Right cardiac atrium (tissue), 5 donors: ENCODE data around the gene FOXQ1. TPM values are rescaled to one million over a fixed set of nuclear protein-coding genes. Genes with fewer than 3 reads are reported as not detected.
A peak's percentile ranks its signal among the peaks of the same experiment; 100 is the strongest.

Experiments used
- ATAC-seq, 2 donors: fragments of 200-7000 bp; cut with Tn5 transposase; one replicate each; pipeline versions ENCODE4 v1.8.0 to v1.9.1; 2020; ENCODE audit warnings: moderate library complexity in 2 of 2, mild to moderate bottlenecking in 1 of 2
- DNase-seq, 3 donors: peaks; one replicate each; pipeline ENCODE4 v3.0.0-alpha.2; 2020
- H3K27ac ChIP-seq: one replicate; pipeline ENCODE4 v1.5.1; 2013; ENCODE audit warnings: mild to moderate bottlenecking, low read length, control low read depth, moderate library complexity
- H3K27me3 ChIP-seq: one replicate; pipeline ENCODE4 v1.6.1; 2013; ENCODE audit not compliant: control insufficient read depth, insufficient read depth
- H3K4me1 ChIP-seq: one replicate; pipeline ENCODE4 v1.6.1; 2013; ENCODE audit warnings: low read length; ENCODE audit not compliant: control insufficient read depth, insufficient read depth
- H3K4me3 ChIP-seq: one replicate; pipeline ENCODE4 v1.5.1; 2013; ENCODE audit warnings: low read length, control low read depth
- H3K9me3 ChIP-seq: one replicate; pipeline ENCODE4 v1.6.1; 2013; ENCODE audit warnings: low read length; ENCODE audit not compliant: control insufficient read depth
- WGBS: extraction: QIAGEN DNeasy Blood & Tissue Kit; methylation state at CpG from one replicate; pipeline ENCODE4 v1.1.7; 2013; 5-methylcytosine and 5-hydroxymethylcytosine counted together
- intact Hi-C, 4 donors: fragments of 100-400 bp; cut with DNase I; formaldehyde crosslinking; loops; one replicate each; pipeline versions ENCODE4 v1.11.0 to v1.14.0; 2022 to 2023
- long read RNA-seq, 4 donors: library from polyadenylated mRNA; unstranded; transcript quantifications; one replicate each; pipeline ENCODE4 v2.0.0, GENCODE V29; 2020 to 2021
- polyA plus RNA-seq: library from polyadenylated mRNA; stranded (reverse); fragments of 200-250 nt; gene quantifications from one replicate; pipeline ENCODE4 v1.2.3, GENCODE V29; 2013
- total RNA-seq, 4 donors: library from RNA; stranded (reverse); fragmentation: NEBNext Ultra II Directional; extraction: Animal tissue kit (Norgen Biotek cat#: 25700); gene quantifications; one replicate each; pipeline ENCODE4 v1.2.1, GENCODE V29; 2021
- donor health status: healthy with polysubstance abuse.
- donor health status: DM: no; HTN: yes; CAD: no.
- donor health status: DM: no; HTN: no; CAD: no.
- donor health status: DM: no; HTN: yes; CAD: no; lungs with severe emphysema.
- donor health status: DM: yes; HTN: yes; CAD: no.

Gene FOXQ1, protein sequence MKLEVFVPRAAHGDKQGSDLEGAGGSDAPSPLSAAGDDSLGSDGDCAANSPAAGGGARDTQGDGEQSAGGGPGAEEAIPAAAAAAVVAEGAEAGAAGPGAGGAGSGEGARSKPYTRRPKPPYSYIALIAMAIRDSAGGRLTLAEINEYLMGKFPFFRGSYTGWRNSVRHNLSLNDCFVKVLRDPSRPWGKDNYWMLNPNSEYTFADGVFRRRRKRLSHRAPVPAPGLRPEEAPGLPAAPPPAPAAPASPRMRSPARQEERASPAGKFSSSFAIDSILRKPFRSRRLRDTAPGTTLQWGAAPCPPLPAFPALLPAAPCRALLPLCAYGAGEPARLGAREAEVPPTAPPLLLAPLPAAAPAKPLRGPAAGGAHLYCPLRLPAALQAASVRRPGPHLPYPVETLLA
- total RNA-seq (not detected), polyA plus RNA-seq (not detected)
- long read RNA-seq, donor 1, result 0 reads
- long read RNA-seq, donor 2, result 0 reads
- long read RNA-seq, donor 3, result 0 reads
- long read RNA-seq, donor 4, result 0 reads

DNA sequence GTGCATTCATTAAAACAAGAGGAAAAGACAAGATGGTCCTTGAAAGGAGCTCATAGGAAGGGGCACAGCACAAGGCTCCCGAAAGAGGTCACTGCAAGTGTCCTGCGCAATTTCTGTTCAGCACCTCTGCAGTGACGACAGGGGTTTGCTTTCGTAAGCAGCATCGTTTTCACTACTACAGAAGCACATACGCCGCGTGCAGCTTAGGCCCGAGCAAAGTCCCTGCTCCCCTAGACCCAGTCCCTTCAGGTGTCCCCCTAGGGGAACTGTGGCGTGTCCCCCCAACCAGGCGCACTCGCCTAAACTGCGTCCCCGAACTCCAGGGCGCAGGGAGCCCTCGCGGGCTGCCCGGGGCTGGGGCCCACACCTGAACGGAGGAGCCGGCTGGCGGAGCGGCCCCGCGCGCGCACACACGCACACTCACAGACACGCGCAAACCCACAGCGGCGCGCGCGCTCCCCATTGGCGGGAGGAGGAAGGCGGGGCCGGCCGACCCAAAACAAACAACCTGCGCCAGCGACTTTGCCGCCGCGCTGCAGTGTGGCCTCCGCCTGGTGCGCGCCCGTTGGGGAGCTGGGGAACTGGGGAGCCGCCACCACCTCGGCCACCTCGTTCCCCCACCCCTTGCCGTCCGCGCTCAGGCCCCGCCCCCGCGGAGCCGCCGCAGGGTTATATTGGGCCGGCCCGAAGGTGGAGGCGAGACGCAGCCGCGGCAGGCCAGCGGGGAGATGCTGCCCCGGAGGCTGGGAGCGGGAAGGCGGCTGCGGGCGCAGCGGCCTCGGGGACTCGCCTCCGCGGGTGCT, at the start of gene FOXQ1:
Gene FOXQ1, plus strand, starts transcription at position 699 of the 803 bp plus-strand sequence. CDS start 607 bp downstream, outside the sequence.
- intact Hi-C loops, result no loop called here
- no peak within 1 kb of the TSS for H3K27ac ChIP-seq
- DNase-seq, result peak in 1 of 3 donors; percentile 63
- H3K27me3 ChIP-seq, result no peaks in the 10 kb centered on the region
- no peaks in the 10 kb centered on the region for H3K9me3 ChIP-seq
- peak; percentile 45 to 47 for ATAC-seq
- peak within 1 kb of the TSS; percentile 43 for H3K4me3 ChIP-seq
- WGBS, result under 1% methylated on average over 75 of the region's 75 CpGs
- peaks cover 5% of the 10 kb centered on the region for H3K4me1 ChIP-seq

DNA sequence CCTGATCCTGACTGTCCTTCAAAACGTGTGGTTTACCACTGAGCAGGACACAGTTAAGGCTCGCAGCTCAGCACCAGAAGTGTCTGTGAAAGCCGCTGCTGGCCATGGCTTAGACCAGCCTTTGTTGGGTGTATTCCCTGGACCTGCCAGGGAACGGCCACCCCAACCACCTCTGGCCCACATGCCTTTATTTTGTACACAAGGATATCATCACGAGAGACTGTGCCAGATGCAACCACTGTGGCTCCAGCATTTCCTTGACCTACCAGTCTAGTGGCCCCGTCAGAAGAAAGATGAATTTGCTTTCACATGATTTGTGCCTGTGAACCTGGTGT, 49.2 kb upstream of the FOXQ1 start:
- no peak overlapping the region for H3K27ac ChIP-seq
- WGBS, result 88% methylated on average over 6 of the region's 6 CpGs
- H3K4me1 ChIP-seq, result no peaks in the 10 kb centered on the region
- H3K27me3 ChIP-seq, result no peaks in the 10 kb centered on the region
- no peak overlapping the region for H3K4me3 ChIP-seq
- intact Hi-C loops, result no loop called here
- no peaks in the 10 kb centered on the region for H3K9me3 ChIP-seq
- no peak for DNase-seq
- no peak for ATAC-seq

DNA sequence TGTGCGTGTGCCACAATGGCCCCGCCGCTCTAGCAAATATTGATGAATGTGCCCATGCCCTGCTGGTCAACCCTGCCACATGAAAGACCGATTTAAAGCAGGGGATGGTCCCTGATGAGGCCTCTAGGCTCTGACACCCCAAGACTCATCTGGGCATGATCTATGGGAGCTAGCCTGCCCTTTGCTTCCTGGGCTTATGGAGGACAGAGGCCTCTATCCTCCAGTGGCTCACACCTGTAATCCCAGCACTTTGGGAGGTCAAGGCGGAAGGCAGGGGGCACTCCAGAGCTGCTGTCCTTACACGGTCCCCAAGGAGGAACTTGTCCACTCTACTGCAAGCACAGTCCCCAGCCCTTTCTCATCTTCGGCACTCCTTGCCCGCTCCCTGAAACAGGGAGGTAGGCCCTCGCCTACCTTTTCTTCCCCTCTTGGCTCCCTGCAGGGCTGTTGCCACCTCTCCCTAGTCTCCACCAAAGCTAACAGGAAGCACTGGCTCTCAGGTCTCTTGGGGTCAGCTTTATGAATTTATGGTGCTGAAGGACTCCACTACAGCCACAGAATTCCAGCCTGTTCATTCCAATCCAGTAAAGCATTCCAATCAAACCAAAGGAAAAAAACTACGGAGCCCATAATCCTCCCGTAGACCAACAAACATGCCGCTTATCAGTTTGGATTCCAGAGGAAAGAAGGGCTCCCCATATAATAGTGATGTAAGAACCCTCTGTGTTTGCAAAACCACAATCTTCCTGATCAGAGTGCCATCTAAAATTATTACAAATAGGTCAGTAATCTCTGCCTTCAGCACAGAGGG, 48.7 kb upstream of the FOXQ1 start:
- ATAC-seq (no peak), DNase-seq (peak in 1 of 3 donors; percentile 51)
- Histone ChIP-seq H3K27me3 (no peaks in the 10 kb centered on the region), H3K4me3 (no peak overlapping the region), H3K9me3 (no peaks in the 10 kb centered on the region), H3K27ac (no peak overlapping the region), H3K4me1 (no peaks in the 10 kb centered on the region)
- 73% methylated on average over 12 of the region's 12 CpGs for WGBS
- intact Hi-C loops, result no loop called here

DNA sequence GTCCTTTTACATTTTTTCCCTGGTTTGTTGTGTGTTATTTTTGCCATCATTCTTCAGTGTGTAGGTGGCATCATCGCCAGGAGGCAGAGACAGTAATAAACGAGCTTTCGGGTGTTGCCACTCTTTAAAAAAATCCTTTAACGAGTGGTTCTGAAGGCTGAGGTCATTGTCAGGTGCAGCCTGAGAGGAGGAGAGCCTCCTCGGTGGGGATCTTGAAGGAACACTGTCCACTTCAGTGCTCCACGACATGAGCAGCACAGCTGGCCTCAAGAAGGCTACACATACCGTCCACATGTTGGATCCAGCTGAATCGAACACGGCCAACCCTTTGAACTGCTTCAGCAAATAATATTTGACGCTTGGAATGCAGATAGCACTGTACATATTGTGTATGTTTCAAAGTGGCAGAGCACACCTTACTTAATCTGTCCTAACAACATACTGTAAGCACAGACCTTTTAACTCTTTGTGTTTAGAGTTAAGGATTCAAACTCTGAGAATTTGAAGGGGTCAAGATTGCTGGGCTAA, 48.0 kb upstream of the FOXQ1 start:
- 61% methylated on average over 10 of the region's 10 CpGs for WGBS
- H3K27ac ChIP-seq, result no peak overlapping the region
- no peaks in the 10 kb centered on the region for H3K4me1 ChIP-seq
- intact Hi-C loops, result no loop called here
- H3K4me3 ChIP-seq, result no peak overlapping the region
- H3K27me3 ChIP-seq, result no peaks in the 10 kb centered on the region
- ATAC-seq (no peak), DNase-seq (no peak)
- H3K9me3 ChIP-seq, result no peaks in the 10 kb centered on the region

DNA sequence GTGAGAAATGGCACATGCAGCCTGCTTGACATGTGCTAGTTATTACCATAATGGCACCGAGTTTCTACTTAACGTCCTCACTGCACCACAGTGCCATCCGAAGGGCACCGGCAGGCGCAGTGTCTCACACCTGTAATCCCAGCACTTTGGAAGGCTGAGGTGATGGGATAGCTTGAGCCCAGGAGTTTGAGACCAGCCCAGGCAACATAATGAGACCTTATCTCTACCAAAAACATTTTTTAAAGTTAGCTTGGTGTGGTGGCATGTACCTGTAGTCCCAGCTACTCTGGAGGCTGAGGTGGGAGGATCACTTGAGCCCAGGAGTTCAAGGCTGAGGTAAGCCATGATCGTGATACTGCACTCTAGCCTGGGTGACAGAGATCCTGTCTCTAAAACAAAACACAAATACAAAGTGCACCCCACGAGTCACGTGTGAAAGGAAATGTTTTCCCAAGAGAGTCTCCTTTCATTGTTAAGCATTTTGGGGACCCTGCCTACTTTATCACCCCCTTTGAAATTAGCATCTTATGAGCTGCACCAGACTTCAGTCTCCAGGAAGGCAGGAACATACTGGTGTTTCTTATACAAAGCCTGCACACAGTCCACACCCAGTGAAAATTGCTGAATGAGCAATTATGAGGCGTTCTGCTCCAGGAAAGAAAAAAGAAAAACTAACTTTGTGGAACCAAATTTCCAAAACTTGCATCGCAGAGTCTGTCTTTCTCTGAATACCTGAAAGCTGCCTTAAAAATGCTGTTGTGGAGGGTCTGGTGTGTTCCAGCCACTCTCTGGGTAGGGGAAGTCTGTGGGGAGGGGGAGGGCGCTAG, 47.1 kb upstream of the FOXQ1 start:
- Histone ChIP-seq H3K27me3 (no peaks in the 10 kb centered on the region), H3K27ac (no peak overlapping the region), H3K4me3 (no peak overlapping the region), H3K9me3 (no peaks in the 10 kb centered on the region), H3K4me1 (no peaks in the 10 kb centered on the region)
- 75% methylated on average over 11 of the region's 11 CpGs for WGBS
- ATAC-seq (no peak), DNase-seq (no peak)
- intact Hi-C loops, result no loop called here

DNA sequence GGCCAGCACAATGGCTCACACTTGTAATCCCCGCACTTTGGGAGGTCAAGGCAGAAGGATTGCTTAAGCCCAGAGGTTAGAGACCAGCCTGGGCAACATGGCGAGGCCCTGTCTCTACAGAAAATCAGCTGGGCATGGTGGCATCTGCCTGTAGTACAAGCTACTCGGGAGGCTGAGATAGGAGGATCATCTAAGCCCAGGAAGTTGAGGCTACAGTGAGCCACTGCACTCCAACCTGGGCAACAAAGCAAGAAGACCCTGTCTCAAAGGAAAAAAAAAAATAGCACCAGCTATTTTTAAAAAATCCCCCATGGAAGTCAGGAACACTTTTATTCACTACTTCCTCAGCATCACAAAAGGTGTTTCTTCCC, 45.2 kb upstream of the FOXQ1 start:
- Histone ChIP-seq H3K27me3 (no peaks in the 10 kb centered on the region), H3K9me3 (no peaks in the 10 kb centered on the region), H3K27ac (no peak overlapping the region), H3K4me3 (no peak overlapping the region), H3K4me1 (no peaks in the 10 kb centered on the region)
- DNase-seq (no peak), ATAC-seq (no peak)
- intact Hi-C loops, result no loop called here
- WGBS, result 80% methylated on average over 3 of the region's 3 CpGs

DNA sequence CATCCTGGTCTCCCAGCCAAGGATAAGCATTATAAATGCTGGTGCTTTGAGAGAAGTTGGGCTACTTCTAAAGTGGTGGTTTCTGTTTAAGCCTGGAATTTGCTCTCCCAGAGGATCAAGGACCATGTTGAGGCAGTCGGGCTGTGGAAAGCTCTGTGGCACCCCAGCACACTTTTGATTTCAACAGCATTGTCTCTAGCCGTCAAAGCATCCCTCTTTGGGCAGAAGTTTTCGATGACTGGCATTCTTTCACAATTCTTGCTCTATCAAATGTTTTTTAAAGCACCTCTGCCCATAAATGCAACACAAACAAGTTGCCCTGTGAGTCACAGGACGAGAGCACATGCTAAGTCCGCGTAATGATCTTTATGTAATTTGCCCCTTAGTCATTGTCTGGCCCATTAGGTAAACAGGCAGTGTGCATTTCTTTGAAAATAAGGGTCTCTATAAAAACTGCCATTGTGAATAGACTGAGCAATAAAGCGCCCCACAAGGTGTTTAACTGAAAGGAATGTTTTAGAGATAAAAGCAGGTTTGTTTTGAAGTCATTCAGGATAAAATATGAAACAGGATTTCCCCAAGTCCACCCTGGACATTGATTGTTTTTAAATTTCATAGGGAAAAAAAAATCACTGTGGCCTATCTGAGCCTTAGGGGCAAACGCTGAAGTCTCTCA, 44.7 kb upstream of the FOXQ1 start:
- Histone ChIP-seq H3K4me3 (no peak overlapping the region), H3K9me3 (no peaks in the 10 kb centered on the region), H3K27ac (no peak overlapping the region), H3K27me3 (no peaks in the 10 kb centered on the region), H3K4me1 (no peaks in the 10 kb centered on the region)
- no peak for DNase-seq
- 76% methylated on average over 8 of the region's 8 CpGs for WGBS
- no peak for ATAC-seq
- intact Hi-C loops, result no loop called here

DNA sequence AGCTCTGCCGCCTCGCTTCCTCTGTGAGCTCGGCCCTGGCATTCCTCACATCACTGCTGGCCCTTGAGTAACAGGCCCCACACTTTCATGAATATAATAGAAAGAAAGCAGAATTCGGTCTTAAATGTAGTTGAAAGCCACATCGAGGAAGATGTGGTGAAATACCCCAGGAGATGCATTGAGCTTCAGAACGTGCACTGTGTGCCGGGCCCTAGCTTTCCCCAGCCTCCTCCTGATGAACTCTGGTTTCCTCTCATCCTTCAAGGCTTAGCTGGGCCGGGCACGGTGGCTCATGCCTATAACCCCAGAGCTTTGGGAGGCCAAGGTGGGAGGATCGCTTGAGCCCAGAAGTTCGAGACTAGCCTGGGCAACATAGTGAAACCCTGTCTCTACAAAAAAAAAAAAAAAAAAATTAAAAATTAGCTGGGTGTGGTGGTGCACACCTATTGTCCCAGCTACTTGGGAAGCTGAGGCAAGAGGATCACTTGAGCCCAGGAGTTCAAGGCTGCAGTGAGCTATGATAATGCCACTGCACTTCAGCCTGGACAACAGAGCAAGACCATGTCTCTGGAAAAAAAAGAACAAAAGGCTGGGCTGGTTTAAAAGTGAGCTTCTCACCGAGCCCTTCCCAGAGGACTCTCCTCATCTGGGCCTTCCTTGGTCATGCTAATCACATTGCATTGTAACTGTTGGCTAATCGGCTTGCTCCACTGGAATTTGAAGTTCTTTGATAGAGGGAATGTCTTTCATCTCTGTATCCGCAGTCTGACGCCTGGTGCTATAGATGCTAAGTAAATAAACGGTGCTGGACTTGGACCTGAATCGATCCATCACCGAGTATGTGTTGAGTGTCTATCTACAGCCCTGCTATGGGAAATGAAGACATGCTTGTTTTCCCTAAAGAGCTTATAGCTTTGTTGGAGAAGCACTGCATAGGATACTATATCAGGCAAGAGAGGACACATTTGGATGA, 43.8 kb upstream of the FOXQ1 start:
- Histone ChIP-seq H3K9me3 (no peaks in the 10 kb centered on the region), H3K27me3 (no peaks in the 10 kb centered on the region), H3K27ac (no peak overlapping the region), H3K4me1 (no peaks in the 10 kb centered on the region), H3K4me3 (no peak overlapping the region)
- ATAC-seq (no peak), DNase-seq (no peak)
- WGBS, result 78% methylated on average over 18 of the region's 18 CpGs
- intact Hi-C loops, result no loop called here

DNA sequence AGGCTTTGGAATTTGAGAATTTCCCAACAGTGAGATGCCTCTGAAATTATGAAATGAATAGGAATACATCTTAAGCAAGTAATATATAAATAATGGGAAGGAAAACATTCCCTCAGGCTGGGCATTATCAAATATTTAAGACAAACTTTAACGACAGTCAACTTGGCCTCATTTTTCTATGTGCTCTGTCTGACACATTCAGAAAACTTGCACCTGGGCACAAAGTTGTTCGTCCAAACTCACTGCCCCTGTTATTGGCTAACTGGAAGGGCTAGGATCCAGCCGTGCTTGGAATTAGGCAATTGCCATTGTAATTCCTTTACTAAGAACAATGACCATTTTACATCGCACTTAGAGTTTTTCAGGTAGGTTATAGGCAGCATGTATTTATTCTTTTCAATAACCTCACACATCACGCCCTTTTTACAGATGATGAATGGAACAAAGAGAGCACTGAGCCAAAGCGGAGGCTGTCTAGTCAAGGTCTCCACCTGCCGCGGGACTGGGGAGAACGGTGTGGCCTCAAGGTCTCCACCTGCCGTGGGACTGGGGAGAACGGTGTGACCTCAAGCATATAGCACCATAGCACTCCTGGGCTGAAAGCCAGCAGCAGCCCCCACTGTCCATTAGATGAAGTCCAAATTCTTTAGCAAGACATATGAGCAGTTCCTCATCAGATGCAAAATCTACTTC, 40.7 kb upstream of the FOXQ1 start:
- Histone ChIP-seq H3K9me3 (no peaks in the 10 kb centered on the region), H3K27me3 (no peaks in the 10 kb centered on the region), H3K4me1 (no peaks in the 10 kb centered on the region), H3K27ac (no peak overlapping the region), H3K4me3 (no peak overlapping the region)
- DNase-seq, result no peak
- WGBS, result 87% methylated on average over 11 of the region's 11 CpGs
- ATAC-seq, result no peak
- intact Hi-C loops, result no loop called here
